Naive B cell (primary cell): ENCODE results near the gene GTF2H1. TPM values are rescaled to one million over a fixed set of nuclear protein-coding genes. Genes with fewer than 3 reads are reported as not detected.
A peak's percentile ranks its signal among the peaks of the same experiment; 100 is the strongest.
"Not testable (repeated sequence)": the region's sequence is repeated elsewhere in the genome, so short reads cannot be mapped to it uniquely, and the experiment has no call there.

Source experiments
- ATAC-seq, 2 donors: fragments of 150-1000 bp; cut with Tn5 transposase; 2 replicates each; pipeline ENCODE4 v1.10.0; 2021; ENCODE audit warnings: low read depth in 2 of 2, mild to moderate bottlenecking in 2 of 2, moderate library complexity in 2 of 2
- DNase-seq: peaks from one replicate; pipeline ENCODE4 v3.0.0; 2022
- H3K27ac Mint-ChIP-seq, 6 donors: one replicate each; pipeline ENCODE4 v1.8.0; 2020 to 2022; ENCODE audit warnings: mild to moderate bottlenecking in 6 of 6, mixed read lengths in 6 of 6, moderate library complexity in 5 of 6, inconsistent platforms in 2 of 6
- H3K27me3 Mint-ChIP-seq, 3 donors: one replicate each; pipeline ENCODE4 v1.8.0; 2021 to 2022; ENCODE audit warnings: mixed read lengths in 3 of 3, mild to moderate bottlenecking in 1 of 3
- H3K36me3 Mint-ChIP-seq, 2 donors: one replicate each; pipeline ENCODE4 v1.8.0; 2020 to 2022; ENCODE audit warnings: mixed read lengths in 2 of 2, inconsistent platforms in 1 of 2, mild to moderate bottlenecking in 1 of 2
- H3K4me1 Mint-ChIP-seq, 3 donors: one replicate each; pipeline ENCODE4 v1.8.0; 2020 to 2022; ENCODE audit warnings: mixed read lengths in 3 of 3, inconsistent platforms in 1 of 3, mild to moderate bottlenecking in 1 of 3, moderate library complexity in 1 of 3
- H3K4me3 Mint-ChIP-seq, 8 donors: one replicate each; pipeline ENCODE4 v1.8.0; 2020 to 2022; ENCODE audit warnings: mild to moderate bottlenecking in 8 of 8, mixed read lengths in 8 of 8, moderate library complexity in 8 of 8, inconsistent platforms in 2 of 8
- H3K9me3 Mint-ChIP-seq, 7 donors: one replicate each; pipeline ENCODE4 v1.8.0; 2020 to 2022; ENCODE audit warnings: mixed read lengths in 7 of 7, mild to moderate bottlenecking in 5 of 7, inconsistent platforms in 2 of 7, moderate library complexity in 1 of 7
- polyA plus RNA-seq, 6 donors: library from polyadenylated mRNA; unstranded; fragments of 300-500 nt; fragmentation: Illumina TruSeq; gene quantifications; one replicate each; pipeline ENCODE4 v1.2.3, GENCODE V29; 2021; ENCODE audit warnings: low read depth in 6 of 6

GTF2H1 gene
- polyA plus RNA-seq, 6 donors from 2014 or later, result 23.5 to 50.4 (median 37.3) TPM

- not testable (repeated sequence) for H3K27me3 Mint-ChIP-seq
Observed at GRCh38 chr11:18323881-18324280, 1.5 kb downstream of the GTF2H1 start.

GRCh38 chr11:18324381-18324780, 2.0 kb downstream of the GTF2H1 start:
- Mint-ChIP-seq H3K4me1 (peaks cover 45 to 71% (median 55%) of the 10 kb centered on the region in 3 donors), H3K36me3 (peaks cover 5 to 12% of the 10 kb centered on the region in 2 donors), H3K4me3 (peak overlapping the region; percentile 13 to 100 (median 96)), H3K27me3 (no peaks in the 10 kb centered on the region), H3K27ac (peak overlapping the region in 5 of 6 donors; percentile 68 to 100 (median 84)), H3K9me3 (peaks cover 0 to 4% (median 0%) of the 10 kb centered on the region in 7 donors)
- ATAC-seq (no peak), DNase-seq (no peak)

More at GRCh38 chr11:18323881-18324280, 1.5 kb downstream of the GTF2H1 start:
- Mint-ChIP-seq H3K4me3 (peak overlapping the region; percentile 96 to 100 (median 99)), H3K4me1 (peaks cover 46 to 72% (median 57%) of the 10 kb centered on the region in 3 donors), H3K27ac (peak overlapping the region in 5 of 6 donors; percentile 50 to 100 (median 100))
- not testable (repeated sequence) for H3K9me3 Mint-ChIP-seq, ATAC-seq, DNase-seq, H3K36me3 Mint-ChIP-seq

GRCh38 chr11:18329196-18329870, 7.0 kb downstream of the GTF2H1 start:
- DNase-seq, result no peak
- no peaks in the 10 kb centered on the region for H3K27me3 Mint-ChIP-seq
- H3K27ac Mint-ChIP-seq, result peak overlapping the region; percentile 35 to 72 (median 64)
- peak overlapping the region in 3 of 8 donors; percentile 30 to 50 (median 43) for H3K4me3 Mint-ChIP-seq
- ATAC-seq, result peak in 1 of 2 donors; percentile 43
- peaks cover 11 to 23% of the 10 kb centered on the region in 2 donors for H3K36me3 Mint-ChIP-seq
- H3K4me1 Mint-ChIP-seq, result peaks cover 42 to 65% (median 48%) of the 10 kb centered on the region in 3 donors
- no peaks in the 10 kb centered on the region for H3K9me3 Mint-ChIP-seq

GRCh38 chr11:18330921-18331320, 8.6 kb downstream of the GTF2H1 start:
- no peaks in the 10 kb centered on the region for H3K9me3 Mint-ChIP-seq
- H3K27ac Mint-ChIP-seq, result peak overlapping the region in 5 of 6 donors; percentile 57 to 81 (median 71)
- no peaks in the 10 kb centered on the region for H3K27me3 Mint-ChIP-seq
- H3K4me1 Mint-ChIP-seq, result peaks cover 30 to 52% (median 34%) of the 10 kb centered on the region in 3 donors
- DNase-seq, result no peak
- ATAC-seq, result no peak
- peaks cover 20 to 26% of the 10 kb centered on the region in 2 donors for H3K36me3 Mint-ChIP-seq
- H3K4me3 Mint-ChIP-seq, result peak overlapping the region in 2 of 8 donors; percentile 10 to 56

GRCh38 chr11:18332302-18332701, 9.9 kb downstream of the GTF2H1 start:
- H3K27me3 Mint-ChIP-seq, result no peaks in the 10 kb centered on the region
- H3K4me1 Mint-ChIP-seq, result peaks cover 26 to 46% (median 34%) of the 10 kb centered on the region in 3 donors
- no peaks in the 10 kb centered on the region for H3K9me3 Mint-ChIP-seq
- ATAC-seq (peak; percentile 75 to 76), DNase-seq (no peak)
- peaks cover 21 to 23% of the 10 kb centered on the region in 2 donors for H3K36me3 Mint-ChIP-seq
- peak overlapping the region; percentile 50 to 86 (median 72) for H3K4me3 Mint-ChIP-seq
- peak overlapping the region; percentile 60 to 92 (median 87) for H3K27ac Mint-ChIP-seq

GRCh38 chr11:18332891-18333290, 10.5 kb downstream of the GTF2H1 start:
- DNase-seq (no peak), ATAC-seq (no peak)
- Mint-ChIP-seq H3K27me3 (no peaks in the 10 kb centered on the region), H3K36me3 (peaks cover 21 to 23% of the 10 kb centered on the region in 2 donors), H3K4me1 (peaks cover 26 to 46% (median 34%) of the 10 kb centered on the region in 3 donors), H3K4me3 (peak overlapping the region in 4 of 8 donors; percentile 11 to 62 (median 48)), H3K9me3 (no peaks in the 10 kb centered on the region), H3K27ac (peak overlapping the region; percentile 52 to 89 (median 82))

DNA sequence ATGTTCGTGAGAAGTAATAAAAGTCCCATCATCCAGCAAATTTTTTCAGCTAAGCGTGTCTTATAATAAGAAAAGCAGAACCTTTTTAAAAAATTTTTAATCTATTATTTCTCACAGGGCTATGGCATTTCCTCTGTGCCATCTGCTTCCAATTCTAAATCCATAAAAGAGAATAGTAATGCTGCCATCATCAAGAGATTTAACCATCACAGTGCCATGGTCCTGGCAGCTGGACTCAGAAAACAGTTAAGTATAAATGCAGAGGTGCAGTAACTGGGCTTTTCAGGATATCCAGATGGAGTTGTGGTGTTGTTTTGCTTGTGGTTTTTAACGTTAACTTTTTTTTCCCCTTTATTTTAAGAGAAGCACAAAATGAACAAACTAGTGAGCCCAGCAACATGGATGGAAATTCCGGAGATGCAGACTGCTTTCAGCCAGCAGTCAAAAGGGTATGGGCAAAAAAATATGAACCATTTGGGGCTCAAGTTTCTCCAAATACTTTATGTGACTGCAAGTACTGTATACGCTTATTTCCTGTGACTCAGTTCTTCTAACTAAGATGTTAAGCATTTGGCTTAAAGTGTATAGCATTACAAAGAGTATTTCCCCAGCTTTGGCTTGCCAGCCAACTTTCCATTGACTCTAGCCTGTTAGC, 25.2 kb downstream of the GTF2H1 start:
- no peak for DNase-seq
- Mint-ChIP-seq H3K9me3 (no peaks in the 10 kb centered on the region), H3K4me1 (peaks cover 0 to 4% (median 4%) of the 10 kb centered on the region in 3 donors), H3K27ac (peak overlapping the region in 1 of 6 donors; percentile 72), H3K27me3 (no peaks in the 10 kb centered on the region), H3K4me3 (no peak overlapping the region), H3K36me3 (peaks cover 20 to 24% of the 10 kb centered on the region in 2 donors)
- no peak for ATAC-seq

GRCh38 chr11:18352581-18352980, 30.2 kb downstream of the GTF2H1 start:
- H3K27ac Mint-ChIP-seq, result peak overlapping the region in 2 of 6 donors; percentile 22 to 27
- no peaks in the 10 kb centered on the region for H3K27me3 Mint-ChIP-seq
- H3K36me3 Mint-ChIP-seq, result peaks cover 8 to 19% of the 10 kb centered on the region in 2 donors
- H3K4me3 Mint-ChIP-seq, result no peak overlapping the region
- H3K9me3 Mint-ChIP-seq, result no peaks in the 10 kb centered on the region
- H3K4me1 Mint-ChIP-seq, result no peaks in the 10 kb centered on the region
- ATAC-seq (no peak), DNase-seq (no peak)

DNA sequence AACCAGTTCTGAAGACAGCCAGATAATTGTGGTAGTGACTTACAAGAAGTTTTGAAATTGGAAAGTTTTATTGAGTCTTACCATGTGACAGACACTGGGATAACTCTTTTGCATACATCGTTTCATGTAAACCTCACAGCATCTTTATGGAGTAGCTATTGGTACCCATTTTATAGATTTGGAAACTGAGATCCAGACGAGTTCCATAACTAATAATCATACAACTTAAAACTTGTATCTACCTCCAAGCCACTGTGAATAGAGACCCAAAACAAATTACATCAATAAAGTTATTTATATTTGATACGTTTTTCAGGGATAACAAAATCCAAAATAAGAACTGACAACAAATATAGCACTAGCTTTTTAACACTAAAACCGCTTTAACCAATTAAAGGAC, 36.3 kb downstream of the GTF2H1 start:
- Mint-ChIP-seq H3K4me1 (no peaks in the 10 kb centered on the region), H3K27me3 (no peaks in the 10 kb centered on the region), H3K36me3 (peaks cover 0 to 14% of the 10 kb centered on the region in 2 donors), H3K4me3 (no peak overlapping the region), H3K27ac (no peak overlapping the region), H3K9me3 (no peaks in the 10 kb centered on the region)
- DNase-seq (no peak), ATAC-seq (no peak)

DNA sequence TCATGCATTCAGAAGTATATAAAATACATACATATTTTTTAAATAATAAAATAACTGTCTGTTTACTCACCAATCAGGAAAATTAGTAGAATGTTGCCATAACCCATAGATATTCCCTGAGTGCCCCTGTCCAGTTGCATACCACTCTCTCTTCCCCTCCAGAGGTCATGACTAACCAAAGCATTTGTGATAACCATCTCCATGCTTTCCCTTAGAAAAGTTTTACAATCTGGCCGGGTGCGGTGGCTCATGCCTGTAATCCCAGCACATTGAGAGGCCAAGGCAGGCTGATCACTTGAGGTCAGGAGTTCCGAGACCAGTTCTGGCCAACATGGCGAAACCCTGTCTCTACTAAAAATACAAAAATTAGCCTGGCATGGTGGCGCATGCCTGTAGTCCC, 38.8 kb downstream of the GTF2H1 start:
- no peaks in the 10 kb centered on the region for H3K9me3 Mint-ChIP-seq
- no peak overlapping the region for H3K4me3 Mint-ChIP-seq
- no peaks in the 10 kb centered on the region for H3K27me3 Mint-ChIP-seq
- no peak for ATAC-seq
- H3K36me3 Mint-ChIP-seq, result peaks cover 14 to 21% of the 10 kb centered on the region in 2 donors
- peak overlapping the region in 2 of 6 donors; percentile 69 to 76 for H3K27ac Mint-ChIP-seq
- DNase-seq, result no peak
- no peaks in the 10 kb centered on the region for H3K4me1 Mint-ChIP-seq

DNA sequence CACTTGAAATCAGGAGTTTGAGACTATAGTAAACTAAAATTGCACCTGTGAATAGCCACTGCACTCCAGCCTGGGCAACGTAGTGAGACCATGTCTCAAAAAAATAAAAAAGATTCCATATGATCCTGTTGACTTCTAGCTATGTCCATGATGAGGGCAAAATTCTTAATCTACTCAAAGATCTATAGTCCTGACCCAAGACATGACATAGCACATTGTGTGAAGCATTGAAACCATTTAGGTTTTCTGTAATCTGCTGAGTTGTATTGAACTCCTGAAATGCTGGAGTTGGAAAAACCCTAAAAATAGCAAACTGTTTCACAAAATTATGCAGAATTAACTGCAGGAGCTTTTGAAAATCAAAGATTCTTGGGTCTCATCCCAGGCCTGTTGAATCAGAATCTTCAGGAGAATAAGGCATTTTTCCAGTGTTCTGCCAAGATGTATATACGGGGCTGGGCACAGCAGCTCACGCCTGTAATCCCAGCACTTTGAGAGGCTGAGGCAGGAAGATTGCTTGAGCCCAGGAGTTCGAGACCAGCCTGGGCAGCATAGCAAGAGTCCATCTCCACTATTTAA, 42.2 kb downstream of the GTF2H1 start:
- peaks cover 18% of the 10 kb centered on the region in 2 donors for H3K36me3 Mint-ChIP-seq
- DNase-seq (no peak), ATAC-seq (no peak)
- H3K4me3 Mint-ChIP-seq, result no peak overlapping the region
- no peaks in the 10 kb centered on the region for H3K4me1 Mint-ChIP-seq
- no peaks in the 10 kb centered on the region for H3K27me3 Mint-ChIP-seq
- no peak overlapping the region for H3K27ac Mint-ChIP-seq
- H3K9me3 Mint-ChIP-seq, result no peaks in the 10 kb centered on the region

DNA sequence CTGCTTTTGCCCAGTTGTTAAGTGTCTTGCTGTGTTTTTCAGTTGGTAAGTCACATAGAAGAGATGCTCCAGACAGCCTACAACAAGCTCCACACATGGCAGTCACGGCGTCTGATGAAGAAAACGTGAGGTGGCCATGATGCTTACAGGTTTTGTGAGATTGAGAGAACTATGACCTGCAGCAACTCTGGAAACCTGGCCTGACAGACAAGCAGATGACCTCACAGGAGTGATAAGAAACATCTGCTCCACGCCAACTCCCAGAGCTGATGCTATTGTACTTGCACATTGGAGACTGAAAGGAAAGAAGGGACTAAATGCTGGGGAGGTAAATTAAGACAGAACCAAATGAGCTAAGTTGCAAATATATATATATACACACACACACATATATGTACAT, 43.4 kb downstream of the GTF2H1 start:
- no peaks in the 10 kb centered on the region for H3K27me3 Mint-ChIP-seq
- H3K36me3 Mint-ChIP-seq, result peaks cover 18% of the 10 kb centered on the region in 2 donors
- no peaks in the 10 kb centered on the region for H3K4me1 Mint-ChIP-seq
- H3K4me3 Mint-ChIP-seq, result no peak overlapping the region
- no peak overlapping the region for H3K27ac Mint-ChIP-seq
- no peak for ATAC-seq
- H3K9me3 Mint-ChIP-seq, result no peaks in the 10 kb centered on the region
- DNase-seq, result no peak

DNA sequence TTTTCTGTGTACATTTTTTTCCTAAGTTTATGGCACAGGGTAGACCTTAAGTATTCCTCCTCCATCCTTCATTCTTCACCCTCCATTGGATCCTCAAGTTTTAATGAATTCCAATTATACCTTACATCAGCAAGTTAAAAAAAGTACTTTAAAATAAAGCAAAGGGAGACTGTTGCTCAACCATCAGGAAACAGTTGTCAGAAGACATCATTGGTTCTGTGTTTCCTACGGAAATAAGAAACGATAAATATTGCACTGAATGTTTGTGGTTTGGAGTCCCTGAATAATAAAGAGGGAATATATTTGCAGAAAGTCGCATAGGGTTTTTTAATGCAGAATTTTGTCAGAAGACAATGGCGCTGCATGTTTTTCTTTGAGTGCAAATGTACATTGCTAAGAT, 43.9 kb downstream of the GTF2H1 start:
- H3K4me1 Mint-ChIP-seq, result no peaks in the 10 kb centered on the region
- H3K27me3 Mint-ChIP-seq, result no peaks in the 10 kb centered on the region
- DNase-seq (no peak), ATAC-seq (no peak)
- H3K4me3 Mint-ChIP-seq, result no peak overlapping the region
- H3K36me3 Mint-ChIP-seq, result peaks cover 18% of the 10 kb centered on the region in 2 donors
- no peaks in the 10 kb centered on the region for H3K9me3 Mint-ChIP-seq
- peak overlapping the region in 1 of 6 donors; percentile 56 for H3K27ac Mint-ChIP-seq
